Muscle layer of colon (tissue), 2 donors: Measurements from ENCODE around the gene BRIX1.
"Not testable (repeated sequence)": the region's sequence is repeated elsewhere in the genome, so short reads cannot be mapped to it uniquely, and the experiment has no call there.

Experiments
- H3K27ac ChIP-seq: one replicate; pipeline ENCODE4 v1.7.0; 2013; ENCODE audit warnings: low read depth, mild to moderate bottlenecking, low read length, moderate library complexity
- H3K27me3 ChIP-seq, 2 donors: one replicate each; pipeline ENCODE4 v1.7.0; 2013; ENCODE audit warnings: low read length in 2 of 2, mild to moderate bottlenecking in 2 of 2; ENCODE audit not compliant: insufficient read depth in 2 of 2, control insufficient read depth in 1 of 2
- H3K36me3 ChIP-seq: one replicate; pipeline ENCODE4 v1.7.0; 2013; ENCODE audit warnings: mild to moderate bottlenecking, low read length; ENCODE audit not compliant: insufficient read depth
- H3K4me1 ChIP-seq: one replicate; pipeline ENCODE4 v1.7.0; 2013; ENCODE audit warnings: mild to moderate bottlenecking, low read length; ENCODE audit not compliant: insufficient read depth
- H3K4me3 ChIP-seq, 2 donors: one replicate each; pipeline ENCODE4 v1.7.0; 2013; ENCODE audit warnings: low read length in 2 of 2, low read depth in 1 of 2, mild to moderate bottlenecking in 1 of 2, moderate library complexity in 1 of 2
- H3K9ac ChIP-seq: one replicate; pipeline ENCODE4 v1.7.0; 2013; ENCODE audit warnings: low read length
- H3K9me3 ChIP-seq: one replicate; pipeline ENCODE4 v1.7.0; 2013; ENCODE audit warnings: mild to moderate bottlenecking, low read length
- donor health status: abdominal sarcoma.
- donor health status: Adenocarcinoma of cecum.

Gene BRIX1

GRCh38 chr5:34971655-34972054 lies 56.1 kb downstream of the BRIX1 start:
- H3K27me3 ChIP-seq, H3K9ac ChIP-seq, H3K4me1 ChIP-seq, H3K36me3 ChIP-seq, H3K4me3 ChIP-seq, H3K27ac ChIP-seq, H3K9me3 ChIP-seq: not testable (repeated sequence)
